Measurements from ENCODE around the gene CEACAM6.
"Not testable (repeated sequence)": the region's sequence is repeated elsewhere in the genome, so short reads cannot be mapped to it uniquely, and the experiment has no call there.

- not testable (repeated sequence) for TF ChIP-seq CTCF, POLR2AphosphoS5 (IDR thresholded peaks at IDR 0.05)
Observed at GRCh38 chr19:41768105-41768504, 12.8 kb downstream of the CEACAM6 start.
